Astrocyte (in vitro differentiated cells and primary cell): Measurements from ENCODE around the gene PEX16. TPM values are rescaled to one million over a fixed set of nuclear protein-coding genes. Genes with fewer than 3 reads are reported as not detected.

Experiments
- DNase-seq: peaks from one replicate; pipeline ENCODE4 v3.0.0-alpha.2; 2010; ENCODE audit warnings: low read depth
- FAIRE-seq: peaks from 2 replicates; lab custom pipeline; 2011; peaks lifted over from hg19 to GRCh38; lab: Jason Lieb, UNC
- H2AFZ ChIP-seq: 2 replicates; pipeline ENCODE4 v1.6.0; 2012; ENCODE audit warnings: low read depth, low read length, inconsistent platforms
- H3K27ac ChIP-seq: 2 replicates; pipeline ENCODE4 v1.5.1; 2011; ENCODE audit warnings: low read depth, low read length, inconsistent platforms
- H3K27me3 ChIP-seq: 2 replicates; pipeline ENCODE4 v1.6.0; 2011; ENCODE audit warnings: low read length, inconsistent platforms; ENCODE audit not compliant: insufficient read depth
- H3K36me3 ChIP-seq: 2 replicates; pipeline ENCODE4 v1.5.1; 2011; ENCODE audit warnings: low read length, inconsistent platforms; ENCODE audit not compliant: insufficient read depth
- H3K4me1 ChIP-seq: 2 replicates; pipeline ENCODE4 v1.5.1; 2011; ENCODE audit warnings: low read length, inconsistent platforms; ENCODE audit not compliant: insufficient read depth
- H3K4me2 ChIP-seq: 2 replicates; pipeline ENCODE4 v1.6.0; 2012; ENCODE audit warnings: low read length, inconsistent platforms
- H3K4me3 ChIP-seq: 2 replicates; pipeline ENCODE4 v1.5.1; 2011; ENCODE audit warnings: low read depth, mild to moderate bottlenecking, low read length, inconsistent platforms; ENCODE audit not compliant: insufficient read depth
- H3K79me2 ChIP-seq: 2 replicates; pipeline ENCODE4 v1.6.0; 2012; ENCODE audit warnings: mild to moderate bottlenecking, low read length, inconsistent platforms; ENCODE audit not compliant: insufficient read depth
- H3K9ac ChIP-seq: 2 replicates; pipeline ENCODE4 v1.6.0; 2012; ENCODE audit warnings: mild to moderate bottlenecking, low read length, inconsistent platforms
- H3K9me3 ChIP-seq: 2 replicates; pipeline ENCODE4 v1.5.1; 2012; ENCODE audit warnings: low read depth, mild to moderate bottlenecking, low read length, inconsistent platforms; ENCODE audit not compliant: insufficient read depth
- H4K20me1 ChIP-seq: 2 replicates; pipeline ENCODE4 v1.6.0; 2012; ENCODE audit warnings: low read length, inconsistent platforms; ENCODE audit not compliant: insufficient read depth
- H3K27ac Mint-ChIP-seq: one replicate; pipeline ENCODE4 v1.8.0; 2021; ENCODE audit warnings: mild to moderate bottlenecking, mixed read lengths; ENCODE audit not compliant: unreplicated experiment
- H3K27me3 Mint-ChIP-seq: one replicate; pipeline ENCODE4 v1.8.0; 2021; ENCODE audit warnings: low read depth, mixed read lengths; ENCODE audit not compliant: unreplicated experiment
- H3K36me3 Mint-ChIP-seq: one replicate; pipeline ENCODE4 v1.8.0; 2021; ENCODE audit warnings: low read depth, mixed read lengths; ENCODE audit not compliant: unreplicated experiment
- H3K4me1 Mint-ChIP-seq: one replicate; pipeline ENCODE4 v1.8.0; 2021; ENCODE audit warnings: low read depth, mixed read lengths; ENCODE audit not compliant: unreplicated experiment
- H3K4me3 Mint-ChIP-seq: one replicate; pipeline ENCODE4 v1.8.0; 2021; ENCODE audit warnings: mild to moderate bottlenecking, moderate library complexity, mixed read lengths; ENCODE audit not compliant: unreplicated experiment
- H3K9me3 Mint-ChIP-seq: one replicate; pipeline ENCODE4 v1.8.0; 2021; ENCODE audit warnings: mild to moderate bottlenecking, mixed read lengths; ENCODE audit not compliant: unreplicated experiment
- EZH2 ChIP-seq: IDR thresholded peaks from 2 replicates; pipeline ENCODE4 v1.6.1; 2012; ENCODE audit warnings: mild to moderate bottlenecking, low read length, inconsistent platforms; ENCODE audit not compliant: insufficient read depth
- total RNA-seq: library from RNA; stranded (reverse); gene quantifications from 2 replicates; pipeline ENCODE4 v1.2.1, GENCODE V29; 2021
- TF ChIP-seq, protein P1 (sequence below): IDR thresholded peaks from 2 replicates; pipeline ENCODE4 v1.5.1; 2011; ENCODE audit warnings: low read depth, mild to moderate bottlenecking, inconsistent platforms, low read length, moderate library complexity; ENCODE audit not compliant: insufficient read depth

PEX16 gene
- total RNA-seq, 1 donor from 2014 or later: 25.9 TPM

DNA sequence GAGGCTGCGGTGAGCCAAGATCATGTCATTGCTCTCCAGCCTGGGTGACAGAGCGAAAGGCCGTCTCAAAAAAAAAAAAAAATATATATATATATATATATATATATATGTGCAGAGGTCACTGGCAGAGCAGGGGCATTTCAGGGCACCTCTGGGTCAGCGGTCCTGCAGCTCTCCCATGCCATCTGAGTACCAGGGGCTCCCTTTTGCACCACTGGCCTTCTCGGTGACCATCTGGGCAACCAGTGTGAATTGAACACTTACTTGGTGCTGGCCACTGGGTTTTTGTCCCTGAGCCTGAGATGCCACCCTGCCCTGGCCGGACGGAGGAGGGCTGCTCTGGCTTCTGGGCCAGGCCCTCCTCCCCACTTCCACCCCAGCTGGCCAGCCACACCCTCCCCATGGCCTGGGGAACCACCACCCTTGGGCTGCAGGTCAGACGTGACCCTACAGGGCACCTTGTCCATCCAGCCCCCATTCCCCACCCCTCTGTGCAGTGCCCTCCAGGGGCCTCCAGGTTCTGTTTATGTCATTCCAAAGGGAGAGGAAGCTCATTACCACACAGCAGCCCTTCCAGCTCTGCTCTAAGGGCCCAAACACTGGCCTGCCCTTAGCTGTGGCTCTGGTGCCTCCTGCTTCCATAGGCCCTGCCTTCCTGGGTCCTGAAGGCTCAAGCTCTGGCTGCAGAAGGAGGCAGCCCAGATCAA lies 22.0 kb downstream of the PEX16 start:
- Mint-ChIP-seq H3K4me3 (no peak overlapping the region), H3K27me3 (peaks cover 34% of the 10 kb centered on the region), H3K9me3 (no peaks in the 10 kb centered on the region), H3K4me1 (peaks cover 3% of the 10 kb centered on the region), H3K27ac (no peak overlapping the region), H3K36me3 (peaks cover 3% of the 10 kb centered on the region)
- H3K9ac ChIP-seq: no peak overlapping the region
- no peaks in the 10 kb centered on the region for H3K36me3 ChIP-seq
- peaks cover 11% of the 10 kb centered on the region for H3K4me1 ChIP-seq
- no peaks in the 10 kb centered on the region for H3K79me2 ChIP-seq
- H3K4me3 ChIP-seq: no peak overlapping the region
- H3K9me3 ChIP-seq: no peaks in the 10 kb centered on the region
- H2AFZ ChIP-seq: no peak overlapping the region
- no peak overlapping the region for H3K27ac ChIP-seq
- H3K4me2 ChIP-seq: no peak overlapping the region
- H3K27me3 ChIP-seq: no peaks in the 10 kb centered on the region
- no peak for FAIRE-seq
- TF ChIP-seq, protein P1, sequence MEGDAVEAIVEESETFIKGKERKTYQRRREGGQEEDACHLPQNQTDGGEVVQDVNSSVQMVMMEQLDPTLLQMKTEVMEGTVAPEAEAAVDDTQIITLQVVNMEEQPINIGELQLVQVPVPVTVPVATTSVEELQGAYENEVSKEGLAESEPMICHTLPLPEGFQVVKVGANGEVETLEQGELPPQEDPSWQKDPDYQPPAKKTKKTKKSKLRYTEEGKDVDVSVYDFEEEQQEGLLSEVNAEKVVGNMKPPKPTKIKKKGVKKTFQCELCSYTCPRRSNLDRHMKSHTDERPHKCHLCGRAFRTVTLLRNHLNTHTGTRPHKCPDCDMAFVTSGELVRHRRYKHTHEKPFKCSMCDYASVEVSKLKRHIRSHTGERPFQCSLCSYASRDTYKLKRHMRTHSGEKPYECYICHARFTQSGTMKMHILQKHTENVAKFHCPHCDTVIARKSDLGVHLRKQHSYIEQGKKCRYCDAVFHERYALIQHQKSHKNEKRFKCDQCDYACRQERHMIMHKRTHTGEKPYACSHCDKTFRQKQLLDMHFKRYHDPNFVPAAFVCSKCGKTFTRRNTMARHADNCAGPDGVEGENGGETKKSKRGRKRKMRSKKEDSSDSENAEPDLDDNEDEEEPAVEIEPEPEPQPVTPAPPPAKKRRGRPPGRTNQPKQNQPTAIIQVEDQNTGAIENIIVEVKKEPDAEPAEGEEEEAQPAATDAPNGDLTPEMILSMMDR: no peak
- TF ChIP-seq EZH2: no peak
- DNase-seq: no peak
- H4K20me1 ChIP-seq: peaks cover 4% of the 10 kb centered on the region

DNA sequence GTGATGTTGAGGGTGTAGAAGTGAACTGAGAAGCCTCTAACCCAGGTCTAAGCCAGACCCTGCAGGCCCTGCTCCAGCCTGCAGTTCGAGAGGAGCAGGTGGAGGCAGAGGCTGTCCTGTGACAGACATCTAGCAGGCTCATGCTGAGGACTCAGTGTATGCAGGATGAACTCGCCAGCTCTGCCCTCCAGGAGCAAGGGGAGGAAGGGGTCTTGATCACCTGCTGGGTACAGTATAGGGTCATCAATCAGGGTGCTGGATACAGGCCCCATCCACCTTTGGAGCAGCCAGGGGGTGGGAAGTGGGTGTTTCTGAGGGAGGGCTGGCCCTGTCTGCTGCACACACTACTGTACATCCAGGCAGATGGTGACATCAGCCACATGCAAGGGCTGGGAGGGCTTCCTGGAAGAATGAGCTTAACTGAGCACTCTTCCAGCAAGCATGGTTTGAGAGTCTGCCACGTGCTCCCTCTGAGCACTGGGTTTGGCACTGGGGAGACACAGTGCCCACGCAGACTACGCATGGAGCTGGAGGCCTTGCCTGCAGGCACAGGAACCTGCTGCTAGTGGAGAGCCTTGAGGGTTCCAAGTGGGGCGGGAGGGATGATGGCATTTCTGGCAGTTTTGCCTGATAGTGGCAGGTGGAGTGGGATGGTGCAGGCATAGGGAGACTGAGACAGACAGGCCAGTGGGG lies 23.0 kb downstream of the PEX16 start:
- Histone ChIP-seq H3K9ac (no peak overlapping the region), H4K20me1 (no peaks in the 10 kb centered on the region), H3K4me3 (no peak overlapping the region), H3K79me2 (no peaks in the 10 kb centered on the region), H3K27me3 (no peaks in the 10 kb centered on the region), H2AFZ (no peak overlapping the region), H3K4me2 (no peak overlapping the region), H3K4me1 (peaks cover 6% of the 10 kb centered on the region), H3K36me3 (no peaks in the 10 kb centered on the region), H3K27ac (no peak overlapping the region), H3K9me3 (no peaks in the 10 kb centered on the region)
- TF ChIP-seq, protein P1: no peak
- no peak for TF ChIP-seq EZH2
- H3K36me3 Mint-ChIP-seq: peaks cover 3% of the 10 kb centered on the region
- FAIRE-seq: no peak
- peaks cover 36% of the 10 kb centered on the region for H3K27me3 Mint-ChIP-seq
- H3K27ac Mint-ChIP-seq: no peak overlapping the region
- no peaks in the 10 kb centered on the region for H3K9me3 Mint-ChIP-seq
- no peak overlapping the region for H3K4me3 Mint-ChIP-seq
- DNase-seq: no peak
- no peaks in the 10 kb centered on the region for H3K4me1 Mint-ChIP-seq

DNA sequence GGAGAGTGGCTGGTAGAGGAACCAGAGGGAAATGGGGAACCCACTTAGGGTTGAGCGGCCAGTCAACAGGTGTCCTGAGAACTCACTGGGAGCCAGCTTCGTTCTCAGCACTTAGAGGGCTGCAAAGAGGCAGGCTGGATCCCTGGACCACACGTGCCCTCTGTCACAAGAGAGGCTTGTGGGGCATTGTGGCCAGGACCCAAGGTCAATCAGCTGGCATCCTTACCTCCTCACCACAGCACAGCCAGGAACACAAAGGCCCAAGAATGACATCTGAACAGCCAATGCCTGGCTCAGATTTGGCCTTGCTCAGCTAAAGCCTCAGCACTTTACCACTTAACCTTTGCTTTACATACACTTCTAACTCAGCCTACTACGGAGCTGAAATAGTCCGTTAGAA lies 24.8 kb downstream of the PEX16 start:
- Mint-ChIP-seq H3K36me3 (peaks cover 3% of the 10 kb centered on the region), H3K27me3 (peaks cover 39% of the 10 kb centered on the region), H3K27ac (no peak overlapping the region), H3K4me1 (no peaks in the 10 kb centered on the region), H3K9me3 (no peaks in the 10 kb centered on the region), H3K4me3 (no peak overlapping the region)
- no peak overlapping the region for H2AFZ ChIP-seq
- no peaks in the 10 kb centered on the region for H3K27me3 ChIP-seq
- no peak overlapping the region for H3K4me2 ChIP-seq
- H3K36me3 ChIP-seq: no peaks in the 10 kb centered on the region
- FAIRE-seq (no peak), DNase-seq (no peak)
- H3K4me1 ChIP-seq: no peaks in the 10 kb centered on the region
- H3K4me3 ChIP-seq: no peak overlapping the region
- no peaks in the 10 kb centered on the region for H4K20me1 ChIP-seq
- TF ChIP-seq, protein P1: no peak
- H3K9ac ChIP-seq: no peak overlapping the region
- no peak overlapping the region for H3K27ac ChIP-seq
- no peaks in the 10 kb centered on the region for H3K9me3 ChIP-seq
- no peaks in the 10 kb centered on the region for H3K79me2 ChIP-seq
